ENCODE measurements around the gene BTRC.
"Not testable (repeated sequence)": the region's sequence is repeated elsewhere in the genome, so short reads cannot be mapped to it uniquely, and the experiment has no call there.

- not testable (repeated sequence) for TF ChIP-seq POLR2A, CTCF (IDR thresholded peaks at IDR 0.05)
These were observed 68.0 kb downstream of the BTRC start for GRCh38 chr10:101421967-101422366.
